K562 (cell line): ENCODE measurements around the gene IL20. TPM values are rescaled to one million over a fixed set of nuclear protein-coding genes. Genes with fewer than 3 reads are reported as not detected.

Experiments used
- ADNP ChIP-seq: fragments of 200-800 bp; sonication (Bioruptor generic); IDR thresholded peaks from 2 replicates; pipeline ENCODE4 v1.6.1; 2016; ENCODE audit warnings: missing genetic modification characterization, missing compliant biosample characterization
- BRD9 ChIP-seq: fragments of 450-650 bp; IDR thresholded peaks from 2 replicates; pipeline ENCODE4 v1.6.1; 2018; ENCODE audit warnings: low read depth; ENCODE audit not compliant: partially characterized antibody
- ESRRA ChIP-seq: fragments of 450-650 bp; IDR thresholded peaks from 2 replicates; pipeline ENCODE4 v1.6.1; 2014; ENCODE audit warnings: low read depth, mild to moderate bottlenecking, moderate library complexity, borderline replicate concordance
- FOSL1 ChIP-seq: fragments of 200-800 bp; sonication (Bioruptor generic); conservative IDR thresholded peaks from 2 replicates; pipeline ENCODE4 v1.6.1; 2016; ENCODE audit warnings: missing genetic modification characterization, missing compliant biosample characterization
- FOXA3 ChIP-seq, 2 experiments: fragments of 450-650 bp in 1 of 2; sonication (generic) in 1 of 2; formaldehyde crosslinking; IDR thresholded peaks in 1 of 2; conservative IDR thresholded peaks in 1 of 2; 2 replicates each; pipeline versions ENCODE4 v1.4.0 to v1.8.0; 2020 to 2022; ENCODE audit warnings: mild to moderate bottlenecking in 2 of 2, missing genetic modification reagents in 1 of 2
- GABPA ChIP-seq: fragments of 200-800 bp; sonication (Bioruptor generic); conservative IDR thresholded peaks from 2 replicates; pipeline ENCODE4 v1.6.1; 2016; ENCODE audit warnings: low read depth, missing genetic modification characterization, missing compliant biosample characterization
- MEF2D ChIP-seq: conservative IDR thresholded peaks from 2 replicates; pipeline ENCODE4 v1.6.1; 2016; ENCODE audit warnings: low read depth, missing genetic modification characterization, missing compliant biosample characterization
- MEIS2 ChIP-seq: fragments of 450-650 bp; IDR thresholded peaks from 2 replicates; pipeline ENCODE4 v1.6.1; 2014; ENCODE audit warnings: mild to moderate bottlenecking; ENCODE audit not compliant: partially characterized antibody
- MYC ChIP-seq, 2 experiments: fragments of 250-450 bp in 1 of 2; sonication (Bioruptor Pico) in 1 of 2; IDR thresholded peaks; 2 replicates each; pipeline versions ENCODE4 v1.5.1 to v1.6.1; 2012 to 2021; ENCODE audit warnings: low read depth in 2 of 2, borderline replicate concordance in 1 of 2, improper control_type of control experiment in 1 of 2, low read length in 1 of 2, mild to moderate bottlenecking in 1 of 2, moderate library complexity in 1 of 2
- PML ChIP-seq: IDR thresholded peaks from 2 replicates; pipeline ENCODE4 v1.6.1; 2012; ENCODE audit warnings: low read length, inconsistent platforms
- POLR3G ChIP-seq: IDR thresholded peaks from 2 replicates; pipeline ENCODE4 v1.6.1; 2011; ENCODE audit not compliant: insufficient read length, insufficient replicate concordance; ENCODE audit errors: extremely low read depth
- SMARCC2 ChIP-seq: fragments of 450-650 bp; IDR thresholded peaks from 2 replicates; pipeline ENCODE4 v1.6.1; 2017; ENCODE audit warnings: antibody characterized with exemption, moderate library complexity, mild to moderate bottlenecking, low read depth
- TRIM25 ChIP-seq: fragments of 450-650 bp; IDR thresholded peaks from 2 replicates; pipeline ENCODE4 v1.7.0; 2016; ENCODE audit warnings: borderline replicate concordance
- ZBTB40 ChIP-seq, 2 experiments: fragments of 450-650 bp in 1 of 2; sonication (generic) in 1 of 2; formaldehyde crosslinking in 1 of 2; IDR thresholded peaks; 2 replicates each; pipeline versions ENCODE4 v1.7.1 to v1.9.0; 2016 to 2022; ENCODE audit warnings: inconsistent platforms in 1 of 2, mild to moderate bottlenecking in 1 of 2, missing genetic modification reagents in 1 of 2
- ZNF134 ChIP-seq: fragments of 250-450 bp; sonication (Bioruptor Pico); conservative IDR thresholded peaks from 2 replicates; pipeline ENCODE4 v1.4.0; 2020
- ZNF165 ChIP-seq: fragments of 250-450 bp; sonication (Bioruptor Pico); IDR thresholded peaks from 2 replicates; pipeline ENCODE4 v1.4.0; 2020; ENCODE audit warnings: borderline replicate concordance
- ZNF174 ChIP-seq: fragments of 250-450 bp; sonication (Bioruptor Pico); IDR thresholded peaks from 2 replicates; pipeline ENCODE4 v1.4.0; 2020; ENCODE audit warnings: mild to moderate bottlenecking
- ZNF507 ChIP-seq: conservative IDR thresholded peaks from 2 replicates; pipeline ENCODE4 v1.6.1; 2017; ENCODE audit warnings: missing genetic modification characterization, missing compliant biosample characterization
- ZNF586 ChIP-seq: fragments of 450-650 bp; formaldehyde crosslinking; conservative IDR thresholded peaks from 2 replicates; pipeline ENCODE4 v1.4.0; 2020; ENCODE audit warnings: mild to moderate bottlenecking, moderate library complexity
- polyA plus RNA-seq, 8 experiments: library from polyadenylated mRNA; depleted of rRNA in 4 of 8; stranded (reverse) in 5 of 8; unstranded in 3 of 8; fragments of >200 nt; fragmentation: Nextera tagmentation in 2 of 8; fragmentation: Illumina TruSeq in 1 of 8; extraction: Ambion mirVana in 2 of 8; extraction: Trizol in 1 of 8; gene quantifications; 2 replicates each; pipeline versions ENCODE4 v1.2.1 to v1.2.3, GENCODE V29; 2011 to 2014; ENCODE audit warnings: inconsistent platforms in 1 of 8, missing spikeins in 1 of 8
- total RNA-seq, 7 experiments: library from RNA; depleted of rRNA in 6 of 7; stranded (reverse); fragments of >200 nt in 6 of 7; fragmentation: Illumina TruSeq in 2 of 7; extraction: Trizol in 2 of 7; gene quantifications; 2 replicates each; pipeline versions ENCODE4 v1.2.1 to v1.2.3, GENCODE V29; 2011 to 2021; ENCODE audit warnings: low replicate concordance in 1 of 7

Gene IL20
- total and polyA plus RNA-seq, 9 of the 15 experiments (the other 6 are each of a cell fraction or from before 2014, with no cell fraction given) = not detected

- TF ChIP-seq ZBTB40 (IDR thresholded peaks at IDR 0.05) (peak; percentile 62), ZBTB40 (CRISPR knock-in tag; IDR thresholded peaks at IDR 0.05) (no peak), GABPA (tag) (peak; percentile 67), TRIM25 (no peak), FOSL1 (no peak), ZNF165 (CRISPR knock-in tag) (no peak), ZNF134 (CRISPR knock-in tag) (no peak), ZNF586 (CRISPR knock-in tag) (no peak), MEF2D (tag) (no peak), ZNF174 (no peak), POLR3G (no peak), ESRRA (no peak), MYC (IDR thresholded peaks at IDR 0.05; ENCODE audit: low read depth, low read length) (peak; percentile 75), MYC (CRISPR knock-in tag; IDR thresholded peaks at IDR 0.05; ENCODE audit: borderline replicate concordance, low read depth) (no peak), SMARCC2 (no peak), BRD9 (no peak), PML (no peak), MEIS2 (no peak), ZNF507 (tag) (no peak), ADNP (tag) (no peak), FOXA3 (CRISPR knock-in tag; conservative IDR thresholded peaks at IDR 0.05 in 1 of 2, IDR thresholded peaks at IDR 0.05 in 1 of 2) (no peak)
These were observed 6.3 kb upstream of the IL20 start (continued) for GRCh38 chr1:206859082-206859521.
